SKM-1 (cell line): Measurements from ENCODE around the gene CRY2.
"Not testable (repeated sequence)": the region's sequence is repeated elsewhere in the genome, so short reads cannot be mapped to it uniquely, and the experiment has no call there.

Experiments used
- DNase-seq: peaks from one replicate; lab custom pipeline; 2025; ENCODE audit not compliant: unreplicated experiment; lab: John Stamatoyannopoulos, UW

The CRY2 gene

GRCh38 chr11:45897556-45897955 is 50.3 kb downstream of the CRY2 start:
- DNase-seq: no peak

DNA sequence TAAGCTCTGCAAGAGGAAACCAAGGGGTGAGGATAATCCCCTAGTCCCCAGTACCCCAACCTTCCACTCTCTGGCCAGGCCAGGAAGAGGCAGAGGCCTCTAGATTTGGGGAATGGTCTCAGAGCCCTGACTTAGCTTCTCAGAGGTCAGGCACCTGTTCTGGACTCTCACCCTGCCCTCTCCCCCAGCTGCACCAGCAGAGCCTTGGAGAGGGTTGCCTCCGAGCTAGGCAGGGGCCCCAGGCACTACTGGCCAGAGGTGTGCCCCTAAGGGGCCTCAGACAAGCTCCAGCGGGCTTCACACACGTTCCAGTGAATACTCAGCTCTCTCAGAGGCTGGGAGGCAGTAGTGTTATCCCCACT is 51.8 kb downstream of the CRY2 start:
- no peak for DNase-seq

- DNase-seq: no peak
These were observed 52.3 kb downstream of the CRY2 start for GRCh38 chr11:45899448-45900174.

DNA sequence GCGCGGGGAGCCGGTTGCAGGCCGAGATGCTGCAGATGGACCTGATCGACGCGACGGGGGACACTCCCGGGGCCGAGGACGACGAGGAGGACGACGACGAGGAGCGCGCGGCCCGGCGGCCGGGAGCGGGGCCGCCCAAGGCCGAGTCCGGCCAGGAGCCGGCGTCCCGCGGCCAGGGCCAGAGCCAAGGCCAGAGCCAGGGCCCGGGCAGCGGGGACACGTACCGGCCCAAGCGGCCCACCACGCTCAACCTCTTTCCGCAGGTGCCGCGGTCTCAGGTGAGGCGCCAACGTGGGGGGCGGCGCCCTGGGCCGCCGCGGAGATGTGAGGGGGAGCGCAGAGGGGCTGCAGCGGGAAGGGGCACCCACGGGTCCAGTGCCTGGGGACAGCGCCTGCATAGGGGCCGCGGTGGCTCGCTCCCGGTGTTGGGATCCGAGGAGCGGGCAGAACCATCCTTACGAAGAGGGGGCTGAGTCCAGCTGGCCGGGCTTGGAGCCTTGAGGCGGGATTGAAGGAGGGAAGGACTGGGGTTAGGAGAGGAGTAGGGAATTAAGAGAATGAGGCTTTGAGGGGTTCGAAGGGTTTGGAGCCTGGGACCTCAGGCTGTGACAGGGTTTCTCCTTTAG is 53.0 kb downstream of the CRY2 start:
- not testable (repeated sequence) for DNase-seq

DNA sequence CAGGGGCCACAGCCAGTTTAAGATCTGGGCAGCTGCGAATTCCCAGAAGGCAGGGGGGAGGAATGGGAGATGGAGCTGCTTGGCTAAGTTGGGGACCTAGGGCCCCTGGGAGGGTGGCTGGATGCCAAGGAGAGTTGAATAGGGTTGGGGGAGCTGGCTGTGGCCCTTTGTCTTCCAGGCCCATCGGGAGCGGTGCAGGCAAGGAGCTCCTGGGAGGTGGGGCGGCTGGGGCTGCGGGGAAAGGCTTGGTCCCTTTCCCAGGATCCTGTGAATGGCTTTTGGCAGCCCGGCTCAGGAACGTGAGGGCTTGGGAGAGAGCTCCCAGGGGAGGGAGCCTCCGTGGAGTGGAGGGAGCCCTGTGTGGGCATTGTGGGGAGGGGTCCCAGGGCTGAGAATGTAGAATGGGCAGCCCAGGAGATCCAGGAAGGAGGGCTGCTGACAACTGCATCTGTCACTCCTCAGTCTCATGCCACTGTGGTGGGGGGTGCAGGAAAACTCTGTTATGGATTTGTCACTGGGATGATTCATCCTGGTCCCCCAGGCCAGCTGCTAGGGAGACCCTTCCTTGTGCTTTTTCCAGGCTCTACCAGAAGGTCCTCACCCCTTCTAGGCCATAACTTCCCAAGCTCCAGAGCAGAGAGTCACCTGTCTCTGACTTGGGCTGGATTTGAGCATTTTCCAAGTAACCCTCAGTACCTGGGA is 53.8 kb downstream of the CRY2 start:
- DNase-seq: no peak

DNA sequence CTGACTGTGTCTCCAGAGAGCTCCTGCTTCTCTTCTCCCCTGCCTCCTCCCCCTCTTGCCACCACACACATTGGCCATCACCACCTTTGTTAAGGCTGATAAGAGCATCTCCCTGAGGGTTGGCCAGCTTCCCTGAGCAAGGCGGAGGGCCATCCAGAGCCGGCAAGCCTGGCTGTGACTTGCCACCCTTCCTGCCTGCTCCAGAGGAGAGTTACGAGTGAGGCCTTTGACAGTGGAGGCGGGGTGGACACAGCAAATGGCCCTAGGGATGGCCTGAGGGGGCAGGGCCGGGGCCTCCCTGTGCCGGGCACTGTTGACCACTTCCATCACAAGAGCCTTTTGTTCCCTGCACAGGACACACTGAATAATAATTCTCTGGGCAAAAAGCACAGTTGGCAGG is 54.4 kb downstream of the CRY2 start:
- DNase-seq: no peak

DNA sequence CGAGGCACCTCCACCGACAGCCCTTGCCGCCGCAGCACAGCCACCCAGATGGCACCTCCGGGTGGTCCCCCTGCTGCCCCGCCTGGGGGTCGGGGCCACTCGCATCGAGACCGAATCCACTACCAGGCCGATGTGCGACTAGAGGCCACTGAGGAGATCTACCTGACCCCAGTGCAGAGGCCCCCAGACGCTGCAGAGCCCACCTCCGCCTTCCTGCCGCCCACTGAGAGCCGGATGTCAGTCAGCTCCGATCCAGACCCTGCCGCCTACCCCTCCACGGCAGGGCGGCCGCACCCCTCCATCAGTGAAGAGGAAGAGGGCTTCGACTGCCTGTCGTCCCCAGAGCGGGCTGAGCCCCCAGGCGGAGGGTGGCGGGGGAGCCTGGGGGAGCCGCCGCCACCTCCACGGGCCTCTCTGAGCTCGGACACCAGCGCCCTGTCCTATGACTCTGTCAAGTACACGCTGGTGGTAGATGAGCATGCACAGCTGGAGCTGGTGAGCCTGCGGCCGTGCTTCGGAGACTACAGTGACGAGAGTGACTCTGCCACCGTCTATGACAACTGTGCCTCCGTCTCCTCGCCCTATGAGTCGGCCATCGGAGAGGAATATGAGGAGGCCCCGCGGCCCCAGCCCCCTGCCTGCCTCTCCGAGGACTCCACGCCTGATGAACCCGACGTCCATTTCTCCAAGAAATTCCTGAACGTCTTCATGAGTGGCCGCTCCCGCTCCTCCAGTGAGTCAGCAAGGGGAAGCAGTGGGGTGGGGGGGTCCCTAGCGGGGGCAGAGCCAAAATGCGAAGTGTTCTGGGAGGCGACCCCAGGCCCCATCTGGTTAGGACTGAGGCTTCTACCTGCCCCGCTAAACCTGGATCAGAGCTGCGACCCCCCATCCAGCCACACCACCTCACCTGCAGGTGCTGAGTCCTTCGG is 55.4 kb downstream of the CRY2 start:
- DNase-seq: no peak

- DNase-seq: no peak
These were observed 57.1 kb downstream of the CRY2 start for GRCh38 chr11:45904309-45904915.

- DNase-seq: no peak
These were observed 57.8 kb downstream of the CRY2 start for GRCh38 chr11:45905095-45905494.

DNA sequence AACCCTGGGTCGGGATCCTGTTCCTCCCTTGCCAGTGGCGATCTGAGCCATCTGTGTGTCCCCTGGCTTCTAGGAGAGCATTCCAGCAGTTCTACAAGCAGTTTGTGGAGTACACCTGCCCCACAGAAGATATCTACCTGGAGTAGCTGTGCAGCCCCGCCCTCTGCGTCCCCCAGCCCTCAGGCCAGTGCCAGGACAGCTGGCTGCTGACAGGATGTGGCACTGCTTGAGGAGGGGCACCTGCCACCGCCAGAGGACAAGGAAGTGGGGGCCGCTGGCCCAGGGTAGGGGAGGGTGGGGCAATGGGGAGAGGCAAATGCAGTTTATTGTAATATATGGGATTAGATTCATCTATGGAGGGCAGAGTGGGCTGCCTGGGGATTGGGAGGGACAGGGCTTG is 58.3 kb downstream of the CRY2 start:
- not testable (repeated sequence) for DNase-seq

- no peak for DNase-seq
These were observed 58.9 kb downstream of the CRY2 start for GRCh38 chr11:45906096-45906682.

DNA sequence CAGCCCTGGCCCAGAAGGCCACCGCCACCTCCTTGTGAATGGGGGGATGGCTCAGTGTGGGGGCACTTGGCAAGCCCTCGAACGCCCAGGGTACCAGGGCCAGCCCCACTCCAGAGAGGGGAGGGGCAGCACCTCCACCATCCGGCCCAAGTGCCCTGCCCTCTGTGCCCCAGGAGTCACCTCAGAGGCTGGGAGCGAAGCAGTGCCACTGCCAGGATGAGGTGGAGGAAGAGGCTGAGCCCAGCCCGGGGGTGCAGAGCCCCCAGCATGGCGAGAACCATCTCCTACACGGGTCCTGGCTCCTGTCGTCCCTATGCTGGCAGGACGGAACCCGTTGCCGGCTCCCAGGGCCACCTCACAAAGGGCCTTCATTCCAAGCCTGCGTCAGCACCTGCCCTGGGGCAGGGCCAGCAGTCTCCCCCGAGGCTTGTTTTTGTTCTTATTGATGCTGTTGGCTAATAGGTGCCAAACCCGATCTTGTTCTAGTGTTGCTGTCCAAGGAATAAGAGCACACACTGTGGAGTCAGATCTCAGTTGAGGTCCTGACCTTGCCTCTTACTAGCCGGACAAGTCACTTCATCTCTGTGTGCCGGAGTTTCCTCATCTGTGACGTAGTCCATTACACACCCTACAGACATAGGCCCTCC is 59.8 kb downstream of the CRY2 start, which contains the start of gene FREY1:
TSS of gene FREY1 (minus strand) at position 307 of the 647 bp plus-strand sequence. CDS start at position 281, 26 bp downstream.
- no peak for DNase-seq

DNA sequence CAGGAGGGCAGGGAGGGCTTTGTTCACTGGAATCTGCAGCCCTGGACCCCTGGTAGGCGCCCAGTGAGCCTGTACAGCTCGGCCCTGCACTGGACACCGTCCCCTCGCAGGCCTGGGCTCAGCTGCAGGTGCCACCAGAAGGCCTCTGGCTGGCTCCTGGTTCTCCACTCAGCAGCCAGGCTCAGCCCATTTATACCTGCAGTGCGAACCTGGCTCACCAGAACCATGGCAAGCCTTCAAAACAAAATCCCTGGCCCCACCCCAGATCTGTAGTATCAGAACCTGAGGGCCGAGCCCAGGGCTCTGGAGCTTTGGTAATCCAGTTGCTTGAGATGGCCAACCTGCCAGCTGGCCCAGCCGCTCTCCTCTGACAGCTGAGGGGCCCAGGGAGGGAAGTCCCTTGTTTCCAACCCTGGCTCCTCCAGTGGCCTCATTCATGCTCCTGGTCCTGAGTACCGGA is 60.7 kb downstream of the CRY2 start:
- DNase-seq: no peak

DNA sequence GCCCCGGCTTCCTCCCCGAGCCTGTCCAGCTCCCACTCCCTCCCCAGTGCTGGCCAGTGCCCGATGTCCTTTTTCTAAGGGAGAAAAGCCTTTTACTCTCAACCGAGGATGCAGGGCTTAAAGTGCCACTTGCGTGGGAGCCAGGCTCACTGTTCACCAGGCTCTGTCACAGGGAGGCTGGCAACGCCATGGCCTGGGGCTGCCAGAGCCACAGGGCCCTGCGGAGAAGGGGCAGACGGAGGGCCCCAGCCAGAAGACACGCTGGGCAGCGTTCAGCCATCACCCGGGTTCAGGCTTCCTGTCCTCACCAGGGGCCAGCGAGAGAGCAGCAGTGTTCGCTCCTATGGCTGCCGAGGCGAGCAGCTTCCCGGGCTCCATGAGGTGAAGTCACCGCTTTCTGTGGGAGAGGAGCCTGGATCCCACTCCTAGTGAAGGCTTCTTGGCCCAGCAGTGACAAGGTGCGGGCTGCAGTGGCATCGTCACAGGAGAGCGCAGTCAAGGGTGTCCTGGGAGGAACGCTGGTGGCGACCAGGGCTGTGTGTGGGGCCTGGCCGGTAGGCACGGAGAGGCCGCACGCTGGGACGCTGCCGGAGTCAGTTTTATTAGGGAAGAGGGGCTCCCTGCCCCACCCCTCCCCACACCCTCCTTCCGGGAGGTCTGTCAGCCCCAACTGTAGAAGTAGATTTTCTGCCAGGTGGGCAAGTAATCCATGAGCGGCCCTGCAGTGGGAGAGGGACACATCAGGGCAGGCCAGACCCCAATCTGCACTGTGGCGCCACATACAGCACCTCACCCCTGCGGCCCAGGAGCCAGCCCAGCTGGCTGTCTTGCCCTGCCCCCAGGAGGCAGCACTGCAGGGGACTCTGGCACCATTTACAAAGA is 62.6 kb downstream of the CRY2 start:
- no peak for DNase-seq

GRCh38 chr11:45910623-45911022 is 63.3 kb downstream of the CRY2 start:
- DNase-seq: no peak

GRCh38 chr11:45913514-45913913 is 66.2 kb downstream of the CRY2 start:
- no peak for DNase-seq

GRCh38 chr11:45913942-45914635 is 66.8 kb downstream of the CRY2 start:
- no peak for DNase-seq

DNA sequence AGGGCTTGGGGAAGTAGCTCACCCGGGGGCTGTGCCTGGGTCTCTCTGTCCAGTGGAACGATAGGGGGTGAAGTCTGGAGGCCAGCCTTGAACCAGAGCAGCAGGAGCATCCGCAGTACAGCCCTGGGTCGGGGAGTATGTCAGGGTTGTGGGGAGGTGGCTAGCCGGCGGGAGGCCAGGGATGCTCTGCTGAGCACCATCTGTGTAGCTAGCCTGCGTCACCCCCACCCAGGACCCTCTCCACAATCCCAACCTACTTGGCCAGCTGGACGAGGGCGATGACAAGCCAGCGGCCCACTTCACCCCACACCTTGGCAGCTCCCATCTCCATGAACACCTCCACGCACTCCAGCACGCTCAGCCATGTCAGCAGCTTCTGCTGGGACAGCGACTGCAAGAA is 68.2 kb downstream of the CRY2 start:
- DNase-seq: no peak
